DOHH2 (cell line): ENCODE data around the gene BICRA.

ENCODE experiments used
- H3F3A ChIP-seq: fragments of 200-600 bp; sonication (generic), shearing (Covaris generic); 2 replicates; pipeline ENCODE4 v1.6.0; 2016; ENCODE audit warnings: antibody characterized with exemption, mild to moderate bottlenecking; ENCODE audit not compliant: control insufficient read depth, insufficient read depth
- H3K27ac ChIP-seq: fragments of 200-600 bp; sonication (generic); 2 replicates; pipeline ENCODE4 v1.5.1; 2014; ENCODE audit warnings: low read depth, mild to moderate bottlenecking, low read length, moderate library complexity
- H3K27me3 ChIP-seq: fragments of 200-600 bp; sonication (generic); 2 replicates; pipeline ENCODE4 v1.6.1; 2014; ENCODE audit warnings: mild to moderate bottlenecking, low read length, mixed read lengths; ENCODE audit not compliant: control insufficient read depth
- H3K36me3 ChIP-seq: fragments of 200-600 bp; sonication (generic); 2 replicates; pipeline ENCODE4 v1.6.1; 2014; ENCODE audit warnings: mild to moderate bottlenecking, low read length, moderate library complexity, mixed read lengths; ENCODE audit not compliant: control insufficient read depth
- H3K4me1 ChIP-seq: fragments of 200-600 bp; sonication (generic); 2 replicates; pipeline ENCODE4 v1.6.1; 2014; ENCODE audit warnings: mild to moderate bottlenecking, low read length, mixed read lengths; ENCODE audit not compliant: control insufficient read depth
- H3K4me2 ChIP-seq: fragments of 200-600 bp; sonication (generic); 2 replicates; pipeline ENCODE4 v1.6.0; 2014; ENCODE audit warnings: mild to moderate bottlenecking, low read length, moderate library complexity
- H3K4me3 ChIP-seq: fragments of 200-600 bp; sonication (generic); 2 replicates; pipeline ENCODE4 v1.5.1; 2014; ENCODE audit warnings: mild to moderate bottlenecking, low read length, mixed read lengths
- H3K79me2 ChIP-seq: fragments of 200-600 bp; sonication (generic); 2 replicates; pipeline ENCODE4 v1.6.1; 2014; ENCODE audit warnings: mild to moderate bottlenecking, low read length, mixed read lengths; ENCODE audit not compliant: control insufficient read depth
- H3K9me2 ChIP-seq: fragments of 200-600 bp; sonication (generic); replicated peaks from 2 replicates; pipeline ENCODE4 v1.6.1; 2014; ENCODE audit warnings: mild to moderate bottlenecking, low read length, mixed read lengths; ENCODE audit not compliant: control insufficient read depth
- H3K9me3 ChIP-seq: fragments of 200-600 bp; sonication (generic); 2 replicates; pipeline ENCODE4 v1.6.1; 2014; ENCODE audit warnings: antibody characterized with exemption, low read length, mixed read lengths; ENCODE audit not compliant: control insufficient read depth, insufficient read depth
- H4K20me1 ChIP-seq: fragments of 200-600 bp; sonication (generic); 2 replicates; pipeline ENCODE4 v1.6.0; 2014; ENCODE audit warnings: low read depth, mild to moderate bottlenecking, antibody characterized with exemption, low read length, moderate library complexity; ENCODE audit not compliant: control insufficient read depth, insufficient read depth
- CTCF ChIP-seq: fragments of 200-600 bp; sonication (generic); IDR thresholded peaks from one replicate; pipeline ENCODE4 v1.5.1; 2014; ENCODE audit warnings: antibody characterized with exemption, mild to moderate bottlenecking, low read depth, low read length; ENCODE audit not compliant: poor library complexity, severe bottlenecking
- EZH2phosphoT487 ChIP-seq: fragments of 200-600 bp; sonication (generic); IDR thresholded peaks from 2 replicates; pipeline ENCODE4 v1.6.1; 2017; ENCODE audit warnings: borderline replicate concordance, mild to moderate bottlenecking, antibody characterized with exemption, low read length, moderate library complexity, mixed read lengths

The BICRA gene

DNA sequence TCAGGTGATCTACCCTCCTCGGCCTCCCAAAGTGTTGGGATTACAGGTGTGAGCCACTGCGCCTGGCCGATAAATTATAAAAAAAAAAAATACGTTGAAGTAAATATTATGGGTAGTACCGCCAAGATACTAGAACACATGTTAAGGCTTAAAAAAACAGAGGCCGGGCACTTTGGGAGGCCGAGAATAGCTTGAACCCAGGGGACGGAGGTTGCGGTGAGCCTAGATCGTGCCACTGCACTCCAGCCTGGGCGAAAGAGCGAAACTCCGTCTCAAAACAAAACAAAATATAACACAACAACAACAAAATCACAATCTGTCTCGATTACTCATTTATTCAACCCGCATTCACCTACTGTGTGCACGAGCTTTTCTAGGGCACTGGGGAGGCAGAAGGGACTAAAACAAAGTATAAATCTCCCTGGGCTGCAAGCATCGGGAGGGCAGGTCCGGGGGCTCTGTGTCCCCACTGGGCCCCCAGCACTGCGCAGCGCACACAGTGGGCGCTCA, 1.3 kb upstream of the BICRA start:
- H3K4me2 ChIP-seq = peak overlapping the region; percentile 75
- no peak for TF ChIP-seq EZH2phosphoT487
- TF ChIP-seq CTCF = no peak
- H3K27me3 ChIP-seq = no peaks in the 10 kb centered on the region
- peaks cover 58% of the 10 kb centered on the region for H3K79me2 ChIP-seq
- peak overlapping the region; percentile 100 for H3K4me3 ChIP-seq
- no peaks in the 10 kb centered on the region for H3K9me2 ChIP-seq
- H3K9me3 ChIP-seq = no peaks in the 10 kb centered on the region
- peaks cover 8% of the 10 kb centered on the region; the same call in 1 of the 2 replicates for H4K20me1 ChIP-seq
- peak overlapping the region; percentile 83 for H3K27ac ChIP-seq
- peaks cover 31% of the 10 kb centered on the region for H3K36me3 ChIP-seq
- H3K4me1 ChIP-seq = peaks cover 30% of the 10 kb centered on the region
- peaks cover 17% of the 10 kb centered on the region for H3F3A ChIP-seq

DNA sequence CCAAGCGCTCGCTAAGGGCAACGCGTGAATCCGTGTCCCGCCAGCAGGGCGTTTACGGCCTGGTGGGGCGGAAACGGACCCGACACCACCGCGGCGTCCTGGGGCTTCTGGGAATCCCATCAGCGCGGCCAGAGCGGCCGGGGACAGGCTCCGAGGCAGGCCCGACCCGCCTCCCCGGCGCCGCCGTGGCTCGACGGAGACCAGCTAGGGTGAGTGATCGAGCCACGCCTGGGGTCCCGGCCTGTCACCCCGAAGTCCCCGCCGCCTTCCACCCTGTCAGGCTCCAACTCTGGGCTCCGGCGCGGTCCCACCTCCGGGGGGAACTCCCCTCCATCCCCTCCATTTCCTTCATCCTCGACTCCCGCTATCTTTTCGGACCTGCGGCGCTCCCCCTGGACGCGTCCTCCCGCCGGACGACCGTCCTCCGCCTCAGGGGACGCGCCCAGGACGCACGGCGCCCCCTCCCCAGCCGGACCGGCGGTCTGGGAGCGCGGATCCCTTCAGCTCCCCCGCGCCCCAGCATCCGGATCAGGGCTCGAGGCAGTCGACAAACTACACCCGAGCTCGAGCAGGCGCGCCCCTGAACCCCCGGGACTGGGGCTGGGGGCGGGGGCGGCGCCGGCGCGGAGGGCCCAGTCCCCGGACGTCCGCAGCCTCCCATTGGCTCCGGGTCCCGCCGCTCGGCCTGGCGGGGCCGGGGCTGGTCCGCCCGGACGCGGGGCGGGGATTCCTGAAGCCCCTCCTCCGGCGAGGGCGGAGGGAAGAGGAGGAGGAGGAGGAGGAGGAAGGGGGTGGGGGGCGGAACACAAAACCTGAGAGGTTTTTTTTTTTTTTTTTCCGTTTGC, 638 bp upstream of the BICRA start:
- Histone ChIP-seq H4K20me1 (peaks cover 8% of the 10 kb centered on the region; the same call in 1 of the 2 replicates), H3K27me3 (no peaks in the 10 kb centered on the region), H3K36me3 (peaks cover 31% of the 10 kb centered on the region), H3K4me3 (peak overlapping the region; percentile 100), H3K27ac (peak overlapping the region; percentile 83), H3K79me2 (peaks cover 65% of the 10 kb centered on the region), H3F3A (peaks cover 17% of the 10 kb centered on the region), H3K9me3 (no peaks in the 10 kb centered on the region), H3K4me1 (peaks cover 30% of the 10 kb centered on the region), H3K9me2 (no peaks in the 10 kb centered on the region), H3K4me2 (peak overlapping the region; percentile 75)
- no peak for TF ChIP-seq EZH2phosphoT487
- TF ChIP-seq CTCF = peak; percentile 23

DNA sequence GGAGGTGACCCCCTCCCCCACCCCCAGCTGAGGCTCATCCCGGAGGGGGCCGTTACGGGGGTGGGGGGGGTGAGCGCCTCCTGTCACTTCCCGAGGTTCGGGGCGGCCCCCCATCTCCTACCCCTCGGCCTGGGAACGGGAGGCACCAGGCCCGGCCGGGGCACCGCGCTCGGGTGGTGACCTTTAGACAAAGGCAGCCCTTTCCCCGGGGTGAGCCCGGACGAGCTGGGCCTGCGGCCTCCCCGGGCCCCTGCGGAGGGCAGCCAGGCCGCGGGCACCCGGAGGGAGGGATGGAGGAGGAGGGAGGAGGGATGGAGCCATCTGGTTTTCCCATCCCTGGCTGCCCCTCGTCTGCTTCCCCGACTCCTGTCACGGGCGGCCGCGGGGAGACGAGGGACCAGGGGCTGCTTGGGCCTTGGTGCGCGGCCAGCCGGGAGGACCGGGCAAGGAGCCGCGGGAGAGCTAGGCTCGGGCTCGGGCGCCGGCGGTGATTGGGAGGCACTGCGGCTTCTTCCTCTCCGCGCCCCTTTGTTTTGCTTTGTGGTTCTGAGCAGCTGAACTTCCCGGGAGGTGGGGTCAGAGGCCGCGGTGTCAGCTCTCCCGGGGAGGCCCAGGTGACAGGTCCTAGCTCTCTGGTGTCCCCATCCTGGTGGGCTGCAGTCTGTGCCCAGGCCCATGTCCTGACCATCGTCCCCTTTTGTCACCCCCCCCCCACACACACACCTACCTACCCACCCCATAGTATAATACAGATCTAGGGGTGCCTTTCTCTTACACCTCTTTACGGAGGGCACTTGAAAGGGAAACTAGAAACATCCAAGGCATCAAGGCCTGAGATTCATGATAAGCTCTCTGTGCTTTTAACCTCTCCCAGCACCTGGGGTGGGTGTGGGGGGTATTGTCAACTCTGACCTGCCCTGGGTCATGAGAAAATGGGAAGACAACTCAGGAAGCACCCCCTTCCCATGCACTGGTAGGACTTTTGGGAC, 1.3 kb downstream of the BICRA start:
- Histone ChIP-seq H3K27ac (peak overlapping the region; percentile 60), H3K4me2 (peak overlapping the region; percentile 93), H3K36me3 (peaks cover 34% of the 10 kb centered on the region), H3K79me2 (peaks cover 84% of the 10 kb centered on the region), H3K4me3 (peak overlapping the region; percentile 92), H3K9me3 (no peaks in the 10 kb centered on the region), H4K20me1 (peaks cover 13% of the 10 kb centered on the region; the same call in 1 of the 2 replicates), H3F3A (peaks cover 8% of the 10 kb centered on the region), H3K27me3 (no peaks in the 10 kb centered on the region), H3K4me1 (peaks cover 25% of the 10 kb centered on the region), H3K9me2 (no peaks in the 10 kb centered on the region)
- TF ChIP-seq EZH2phosphoT487 (no peak), CTCF (no peak)
